OCI-M2 (cell line): Measurements from ENCODE around the gene S100A7A.
"Not testable (repeated sequence)": the region's sequence is repeated elsewhere in the genome, so short reads cannot be mapped to it uniquely, and the experiment has no call there.

ENCODE experiments used
- DNase-seq: peaks from one replicate; lab custom pipeline; 2025; ENCODE audit not compliant: unreplicated experiment; lab: John Stamatoyannopoulos, UW

Gene S100A7A

DNA sequence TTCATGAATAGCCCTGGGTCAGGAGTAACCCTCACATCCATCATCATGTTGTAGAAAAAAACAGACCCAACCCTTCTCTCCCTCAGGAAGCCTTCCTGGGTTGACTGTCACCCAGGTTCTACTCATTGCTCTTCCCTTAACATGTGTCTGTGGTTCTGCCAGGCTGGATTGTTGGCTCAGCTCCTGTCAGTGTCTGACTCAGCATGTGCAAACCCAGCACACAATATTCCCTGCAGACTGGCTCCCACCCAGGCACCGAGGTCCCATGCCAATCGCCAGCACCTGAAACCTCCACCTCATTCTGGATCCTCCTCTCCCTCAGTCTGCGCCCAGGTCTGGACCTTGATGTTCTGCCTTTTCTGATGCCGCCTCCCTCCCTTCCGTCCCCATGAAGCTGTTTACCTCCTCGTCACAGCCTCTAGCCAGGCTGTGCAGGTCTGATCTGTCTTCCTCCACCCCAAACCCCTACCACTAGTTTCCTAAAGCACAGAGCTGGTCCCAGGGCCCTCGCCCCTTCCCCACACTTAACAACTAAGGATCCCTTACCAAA, 21.1 kb upstream of the S100A7A start:
- no peak for DNase-seq

DNA sequence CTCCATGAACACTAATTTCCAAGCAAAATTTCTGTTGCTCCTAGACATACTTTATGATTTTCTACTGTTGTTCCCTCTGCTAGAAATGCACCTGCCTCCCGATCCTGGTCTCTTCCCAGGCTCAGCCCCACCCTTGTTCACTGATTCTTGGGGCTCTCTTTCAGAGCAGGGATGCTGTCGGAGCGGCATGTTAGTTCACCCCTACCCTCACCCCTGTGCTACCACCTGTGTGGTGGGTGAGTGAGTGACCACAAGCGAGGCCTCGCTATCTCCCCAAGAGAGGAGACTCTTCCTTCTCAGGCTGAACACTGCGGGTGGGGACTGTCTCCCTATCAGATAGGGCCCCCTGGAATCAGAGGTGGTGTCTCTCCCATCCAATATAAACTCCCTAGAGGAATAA, 20.5 kb upstream of the S100A7A start:
- DNase-seq: no peak

DNA sequence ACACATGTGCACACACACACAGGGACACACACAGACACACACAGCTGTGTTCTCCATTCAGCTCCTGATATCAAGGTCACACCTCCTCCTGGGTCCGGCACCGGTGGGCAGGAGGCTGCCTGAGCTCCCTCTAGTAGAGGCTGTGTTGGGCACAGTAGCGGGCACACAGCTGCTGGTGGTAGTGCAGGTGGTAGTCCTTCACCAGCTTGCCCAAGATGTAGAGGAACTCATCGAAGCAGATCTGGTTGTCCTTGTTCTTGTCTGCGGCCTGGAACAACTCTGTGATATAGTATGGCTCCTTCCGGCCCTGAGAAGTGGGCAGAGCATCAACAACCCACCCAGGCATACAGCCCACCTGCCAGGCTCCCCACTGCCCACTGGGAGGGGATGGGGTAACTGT, 19.9 kb upstream of the S100A7A start:
- DNase-seq: no peak

DNA sequence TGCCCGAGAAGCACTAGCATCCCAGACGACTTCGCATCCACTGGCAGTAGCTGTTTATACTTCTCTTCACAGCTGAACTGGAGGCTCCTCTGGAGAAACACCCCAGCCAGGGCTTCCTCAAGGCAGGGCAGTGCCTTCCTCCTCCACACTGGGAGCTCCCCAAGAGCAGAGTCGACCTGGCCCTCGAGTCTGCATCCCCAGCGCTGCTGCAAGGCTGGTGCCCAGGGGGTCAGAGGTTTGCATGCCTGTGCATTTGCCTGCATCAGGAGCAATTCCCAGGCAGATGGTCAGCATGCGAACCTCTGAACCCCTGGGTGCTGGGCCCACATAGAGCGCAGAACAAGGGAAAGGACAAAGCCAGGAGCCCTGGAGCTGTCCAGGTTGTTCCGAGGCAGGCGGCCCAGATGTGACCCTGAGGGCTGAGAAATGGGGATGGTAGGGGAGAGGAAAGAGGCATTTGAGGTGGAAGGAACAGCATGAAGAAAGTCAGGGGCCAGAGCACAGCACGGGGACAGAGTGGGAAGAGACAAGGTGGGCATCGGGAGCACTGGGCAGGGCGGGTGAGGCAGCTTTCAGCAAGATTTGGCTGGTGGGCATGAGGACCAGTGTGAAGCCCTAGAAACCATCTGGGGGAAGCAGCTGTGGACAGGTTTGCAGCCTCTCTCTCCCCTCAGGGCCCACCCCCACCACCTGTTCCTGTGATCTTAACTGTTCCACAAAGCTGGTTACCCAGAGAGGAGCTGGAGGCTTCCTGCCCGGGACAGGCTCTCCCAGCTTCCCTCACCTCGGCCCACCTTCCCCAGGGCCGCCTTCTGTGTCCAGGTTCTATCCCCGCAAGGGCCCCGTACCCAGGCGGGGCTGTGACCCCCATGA, 19.0 kb upstream of the S100A7A start:
- DNase-seq: no peak

DNA sequence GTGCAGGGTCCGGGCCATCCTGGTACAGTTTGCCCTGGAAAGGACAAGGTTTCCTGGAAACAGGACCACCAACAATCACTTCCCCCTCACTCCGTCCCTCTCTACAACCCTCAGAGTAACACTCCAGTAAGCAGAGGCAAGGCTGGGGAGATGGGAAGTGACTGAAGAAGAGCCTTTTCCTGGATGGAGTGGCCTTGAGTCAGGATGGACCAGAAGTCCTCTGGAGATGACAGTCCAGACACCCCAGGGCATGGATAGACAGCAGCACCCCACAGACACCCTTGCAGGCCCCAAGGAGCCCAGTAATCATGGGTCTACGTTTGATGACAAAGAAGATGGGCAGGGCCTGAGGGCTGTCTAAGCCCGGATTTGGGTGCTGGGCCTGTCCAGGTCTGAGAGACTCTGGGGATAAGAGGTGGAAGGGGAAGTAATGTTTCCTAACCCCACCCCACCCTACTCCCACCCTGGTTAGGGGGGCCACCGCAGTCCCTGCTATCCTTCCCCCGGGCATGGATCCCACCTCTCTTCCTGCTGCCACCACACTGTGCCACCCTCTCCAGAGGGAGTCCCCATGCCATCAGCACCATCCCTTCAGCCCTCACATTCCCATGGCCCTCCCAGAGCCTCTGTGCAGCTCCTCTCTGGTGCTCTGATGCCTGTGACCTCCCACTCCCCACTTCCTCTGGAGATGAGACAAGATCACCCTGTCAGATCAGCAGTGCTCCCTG, 18.2 kb upstream of the S100A7A start:
- DNase-seq: no peak

DNA sequence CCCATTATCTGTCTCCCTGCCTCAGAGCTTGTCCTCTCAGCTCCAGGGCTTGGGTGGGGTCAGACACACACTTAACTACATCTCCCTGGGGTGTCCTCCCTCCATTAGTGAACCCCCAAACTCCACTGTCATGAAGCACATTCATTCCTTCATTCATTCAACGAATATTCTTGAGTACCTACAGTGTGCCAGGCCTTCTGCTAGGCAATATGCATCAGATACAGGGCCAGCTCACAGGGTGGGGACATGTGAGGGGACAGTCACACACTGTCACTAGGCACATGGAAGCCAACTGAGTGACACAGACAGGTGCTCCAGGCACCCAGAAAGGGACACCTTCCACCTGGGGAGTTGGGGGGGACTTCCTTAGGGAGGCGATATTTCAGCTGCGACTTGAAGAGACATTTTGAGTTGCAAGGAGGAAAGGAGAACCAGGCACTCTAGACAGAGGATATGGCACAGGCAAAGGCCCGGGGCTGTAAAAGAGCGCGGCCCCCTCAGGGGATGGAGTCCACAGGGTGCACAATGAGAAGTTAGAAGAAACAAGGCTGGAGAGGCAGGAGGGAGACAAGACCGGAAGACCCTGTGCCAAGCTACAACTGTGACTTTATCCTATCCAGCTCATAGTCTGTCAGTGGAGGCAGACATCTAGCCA, 16.8 kb upstream of the S100A7A start:
- DNase-seq: no peak

DNA sequence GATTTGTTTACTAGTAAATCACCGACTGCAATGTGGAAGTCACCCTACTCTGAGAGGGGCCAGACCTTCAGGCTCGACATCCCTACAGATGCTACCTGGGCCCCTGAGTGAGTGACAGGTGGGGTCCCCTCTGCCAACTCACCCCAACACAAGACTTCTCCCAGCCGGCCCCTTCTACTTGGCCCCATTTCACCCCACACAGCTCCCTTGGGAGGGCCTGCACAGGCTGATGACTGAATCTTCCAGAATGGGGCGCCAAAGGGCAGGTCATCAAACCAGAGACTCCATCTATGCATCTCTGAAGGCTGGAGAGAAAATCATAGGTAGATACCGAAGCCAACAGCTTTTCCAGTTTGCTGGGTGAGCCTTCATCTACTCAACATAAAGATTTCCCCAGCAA, 16.1 kb upstream of the S100A7A start:
- DNase-seq: no peak

DNA sequence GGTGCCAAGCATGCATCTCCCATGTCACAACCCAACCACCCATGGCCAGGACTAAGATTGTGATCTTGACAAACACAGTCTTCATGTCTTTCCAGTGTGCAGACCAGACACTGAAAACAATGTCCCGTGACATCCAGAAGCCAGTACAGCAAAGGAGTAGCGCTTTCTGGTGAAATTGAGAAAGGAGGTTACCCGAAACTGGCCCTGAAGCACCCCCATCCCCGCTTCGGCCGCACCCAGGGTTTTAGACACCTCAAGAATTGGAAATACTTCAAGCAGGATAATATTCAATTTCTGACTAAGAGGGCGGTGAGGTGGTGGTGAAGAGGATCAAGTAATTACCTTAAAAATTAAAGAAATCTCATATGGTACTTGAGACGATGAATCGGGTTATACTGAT, 14.9 kb upstream of the S100A7A start:
- DNase-seq: no peak

DNA sequence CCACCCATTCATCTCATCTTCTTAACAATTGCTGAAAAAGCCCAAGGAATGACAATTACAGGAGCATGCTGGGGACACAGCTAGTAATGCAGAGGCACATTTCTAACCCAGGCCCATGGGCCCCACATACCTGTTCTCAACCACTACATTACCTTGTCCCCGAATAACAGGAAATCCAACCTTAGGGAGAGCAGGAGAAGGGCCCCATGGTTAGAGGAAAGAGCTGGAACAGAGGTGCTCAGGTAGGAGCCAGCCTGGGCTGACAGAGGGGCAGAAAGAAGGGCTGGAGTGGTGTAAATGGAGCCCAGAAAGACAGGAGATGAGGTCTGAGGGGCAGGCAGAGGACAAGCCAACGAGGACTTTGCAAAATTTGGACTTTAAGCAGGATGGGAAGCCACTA, 14.1 kb upstream of the S100A7A start:
- no peak for DNase-seq

DNA sequence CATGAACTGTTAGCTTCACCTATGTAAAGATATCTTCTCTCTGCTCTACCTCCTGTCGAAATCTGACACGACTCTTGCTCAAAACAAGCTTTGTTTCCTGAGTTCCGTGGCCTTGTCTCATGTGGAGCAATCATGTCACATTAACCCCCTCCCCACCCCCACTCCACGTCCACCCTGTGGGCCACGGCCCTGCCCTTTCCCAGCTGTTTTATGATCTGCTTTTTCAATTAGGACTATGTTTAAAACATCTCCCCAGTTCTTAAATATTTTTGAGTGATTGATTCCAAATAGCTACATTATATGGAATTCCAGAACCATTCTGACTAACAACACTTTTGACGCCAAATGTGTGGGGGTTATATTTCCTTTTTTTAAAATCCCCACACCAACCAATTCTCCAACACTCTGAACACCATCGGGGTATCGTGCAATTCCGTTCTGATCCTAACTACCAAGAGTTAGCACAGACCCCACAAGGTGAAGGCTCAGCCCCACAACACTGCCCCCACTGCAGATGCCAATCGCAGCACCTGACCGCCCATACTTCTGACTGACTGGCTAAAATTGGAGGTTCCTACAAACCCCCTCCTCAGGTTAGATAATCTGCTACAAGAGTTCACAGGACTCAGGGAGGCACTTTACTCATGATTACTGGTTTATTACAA, 12.8 kb upstream of the S100A7A start:
- DNase-seq: no peak

DNA sequence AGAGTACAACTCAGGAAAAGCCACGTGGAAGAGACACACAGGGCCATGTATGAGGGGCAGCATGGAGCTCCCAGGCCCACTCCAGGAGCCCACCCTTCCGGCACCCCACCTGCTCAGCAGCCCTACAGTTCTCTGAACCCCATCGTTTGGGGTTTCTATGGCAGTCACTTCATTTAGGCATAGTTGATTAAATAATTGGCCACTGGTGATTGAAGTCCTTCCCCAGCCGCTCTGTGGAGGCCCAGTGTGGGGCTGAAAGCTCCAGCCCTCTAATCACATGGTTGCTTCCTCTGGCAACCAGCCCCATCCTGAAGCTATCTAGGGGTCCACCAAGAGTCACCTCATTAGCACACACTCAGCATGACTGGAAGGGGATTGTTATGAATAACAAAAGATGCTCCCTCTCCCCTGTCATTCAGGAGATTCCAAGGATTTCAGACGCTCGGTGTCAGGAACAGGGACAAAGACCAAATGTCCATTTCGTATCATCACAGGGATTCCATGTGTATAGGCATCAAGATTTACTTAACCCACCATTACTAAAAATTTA, 12.2 kb upstream of the S100A7A start:
- DNase-seq: no peak

DNA sequence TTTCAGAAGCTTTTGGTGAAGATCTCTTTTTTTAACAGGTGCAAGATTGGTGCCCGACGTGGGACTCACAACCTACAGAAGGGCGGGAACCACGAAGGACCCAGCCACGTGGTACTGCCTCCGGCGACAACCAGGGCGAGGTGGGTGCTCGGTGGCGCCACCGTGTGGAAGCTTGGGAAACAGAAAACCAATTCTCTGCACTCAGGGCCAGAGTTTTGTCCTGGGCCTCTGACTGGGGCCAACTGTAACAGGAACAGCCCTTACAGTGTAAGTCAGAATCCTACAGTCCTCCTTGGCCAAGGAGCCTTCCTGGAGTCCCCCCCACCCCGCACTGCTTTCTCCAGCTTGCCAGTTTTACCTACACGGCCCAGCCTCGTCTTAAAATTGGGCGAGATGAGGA, 11.6 kb upstream of the S100A7A start:
- no peak for DNase-seq

DNA sequence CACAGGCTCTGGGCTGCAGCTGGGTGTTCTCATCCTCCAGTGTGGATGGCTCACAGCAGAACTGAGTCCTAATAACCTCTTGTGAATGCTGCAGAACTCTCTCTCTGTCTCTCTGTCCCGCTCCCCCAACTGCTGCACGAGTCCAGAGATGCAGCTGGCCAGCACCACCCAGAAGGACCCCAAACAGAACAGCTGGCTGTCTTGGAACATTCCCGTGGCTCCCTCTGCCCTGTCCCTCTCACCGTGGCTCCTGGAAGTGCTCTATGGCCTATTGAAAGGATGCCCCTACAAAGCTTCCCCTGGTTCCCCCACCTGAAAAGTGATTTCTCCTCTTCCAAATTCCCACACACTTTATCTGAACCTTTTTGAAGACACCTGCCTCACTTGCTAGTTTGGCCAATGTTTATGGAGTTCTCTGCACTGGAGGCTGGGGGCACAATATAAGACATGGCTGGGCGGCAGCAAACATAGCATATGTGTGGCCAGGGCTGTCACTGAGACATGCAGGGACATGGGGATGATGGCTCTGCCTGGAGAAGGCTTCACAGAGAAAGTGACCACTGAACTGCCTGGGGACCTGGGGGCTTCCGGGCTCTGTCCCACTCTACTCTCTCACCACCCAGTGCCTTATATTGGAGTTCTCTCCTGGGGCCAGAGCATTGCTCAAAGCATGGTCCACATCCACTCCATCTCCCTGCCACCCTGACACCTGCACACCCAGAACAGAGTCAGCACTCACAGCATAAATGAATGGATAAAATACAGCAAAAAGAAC, 10.3 kb upstream of the S100A7A start:
- DNase-seq: not testable (repeated sequence)

DNA sequence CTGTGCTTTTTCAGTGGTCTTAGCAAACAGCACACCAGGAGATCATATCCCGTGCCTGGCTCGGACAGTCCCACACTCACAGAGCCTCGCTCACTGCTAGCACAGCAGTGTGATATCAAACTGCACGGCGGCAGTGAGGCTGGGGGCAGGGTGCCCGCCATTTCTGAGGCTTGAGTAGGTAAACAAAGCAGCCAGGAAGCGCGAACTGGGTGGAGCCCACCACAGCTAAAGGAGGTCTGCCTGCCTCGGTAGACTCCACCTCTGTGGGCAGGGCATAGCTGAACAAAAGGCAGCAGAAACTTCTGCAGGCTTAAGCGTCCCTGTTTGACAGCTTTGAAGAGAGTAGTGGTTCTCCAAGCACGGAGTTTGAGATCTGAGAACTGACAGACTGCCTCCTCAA, 9.0 kb upstream of the S100A7A start:
- not testable (repeated sequence) for DNase-seq

DNA sequence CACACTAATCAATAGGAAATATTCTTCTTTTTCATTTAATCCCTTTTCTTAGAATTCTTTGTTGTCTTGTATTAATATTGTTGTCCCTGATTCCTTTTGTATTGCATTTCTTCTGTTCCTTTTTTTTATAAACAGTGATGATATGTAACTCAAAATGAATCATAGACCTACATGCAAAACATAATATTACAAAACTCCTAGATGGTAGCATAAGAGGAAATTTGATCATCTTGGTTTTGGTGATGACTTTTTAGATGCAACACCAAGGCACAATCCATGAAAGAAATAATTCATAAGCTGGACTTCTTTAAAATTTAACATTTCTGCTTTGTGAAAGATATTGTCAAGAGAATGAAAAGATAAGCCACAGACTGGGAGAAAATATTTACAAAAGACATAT, 2.4 kb upstream of the S100A7A start:
- not testable (repeated sequence) for DNase-seq

DNA sequence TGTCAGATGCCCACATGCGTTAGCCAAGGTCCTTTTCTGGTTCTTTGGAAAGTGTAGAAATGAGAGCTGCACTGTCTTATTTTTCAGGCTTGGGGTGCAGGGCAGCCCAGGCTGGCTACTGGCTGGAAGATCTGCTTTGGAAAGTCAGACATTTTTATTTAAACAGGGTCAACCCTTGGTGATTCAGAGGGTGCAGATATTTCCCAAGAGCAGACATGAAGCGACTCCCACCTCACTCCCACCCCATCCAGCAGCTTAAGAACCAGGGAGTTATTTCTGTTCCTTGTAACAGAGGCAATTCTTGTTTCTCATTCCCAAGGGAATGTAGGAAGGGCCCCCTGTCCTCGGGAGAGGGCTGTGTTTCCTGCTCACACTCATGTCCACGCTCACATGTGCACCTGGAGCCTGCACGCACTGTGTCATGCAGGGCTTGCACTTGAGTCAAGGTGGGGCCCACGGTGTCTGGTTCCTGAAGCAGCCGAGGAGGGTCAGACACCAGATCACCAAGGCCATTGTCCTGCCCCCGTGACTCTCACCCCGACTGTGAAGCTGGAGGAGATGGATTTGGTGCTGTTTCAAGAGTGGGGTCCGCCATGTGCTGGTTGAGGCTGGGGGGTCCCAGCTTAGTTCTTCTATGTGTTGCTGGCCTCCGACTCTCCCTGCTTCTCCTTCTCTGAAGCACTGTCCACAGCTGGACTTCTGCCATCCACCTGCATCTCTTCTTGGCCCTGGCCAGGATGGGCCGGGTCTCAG, 992 bp downstream of the S100A7A start:
- DNase-seq: no peak

DNA sequence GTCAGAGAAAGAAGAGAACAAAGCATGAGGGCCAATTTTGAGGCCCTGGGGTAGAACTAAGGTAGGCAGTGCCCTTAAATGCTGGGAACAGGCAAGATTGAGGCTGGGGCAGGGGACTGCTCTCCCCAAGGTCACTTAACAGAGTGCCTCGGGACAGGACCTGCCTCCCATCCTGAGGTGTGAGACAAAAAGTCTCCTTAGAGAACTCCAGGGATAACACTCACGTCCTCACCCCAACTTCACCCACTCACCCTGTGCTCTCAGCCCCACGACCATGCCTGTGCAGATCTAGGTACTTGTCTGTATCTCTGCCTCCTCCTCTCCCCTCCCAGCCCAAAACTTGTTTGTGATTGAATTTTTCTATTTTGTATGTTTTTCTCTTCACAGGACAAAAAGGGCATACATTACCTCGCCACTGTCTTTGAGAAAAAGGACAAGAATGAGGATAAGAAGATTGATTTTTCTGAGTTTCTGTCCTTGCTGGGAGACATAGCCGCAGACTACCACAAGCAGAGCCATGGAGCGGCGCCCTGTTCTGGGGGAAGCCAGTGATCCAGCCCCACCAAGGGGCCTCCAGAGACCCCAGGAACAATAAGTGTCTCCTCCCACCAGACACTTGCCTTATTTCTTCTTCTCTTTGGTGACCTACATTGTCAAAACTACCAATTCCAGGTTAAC, 2.6 kb downstream of the S100A7A start:
- DNase-seq: not testable (repeated sequence)

DNA sequence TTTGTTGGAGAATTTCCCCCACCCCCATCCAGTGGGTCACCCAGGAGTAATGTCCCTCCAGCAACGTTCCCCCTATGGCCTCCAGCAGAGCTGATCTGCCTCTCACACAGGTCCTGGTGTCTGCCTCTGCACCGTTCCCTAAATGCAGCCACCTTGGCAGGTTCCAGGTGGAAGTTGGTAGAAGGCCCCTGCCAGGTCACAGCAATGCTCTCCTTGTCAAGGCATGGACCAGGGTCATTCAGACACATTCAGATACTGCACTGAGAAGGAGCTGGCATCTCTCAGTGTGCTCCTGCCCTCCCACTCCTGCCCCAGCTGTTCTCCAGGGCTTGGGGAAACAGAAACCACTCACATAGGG, 3.1 kb downstream of the S100A7A start:
- DNase-seq: not testable (repeated sequence)

DNA sequence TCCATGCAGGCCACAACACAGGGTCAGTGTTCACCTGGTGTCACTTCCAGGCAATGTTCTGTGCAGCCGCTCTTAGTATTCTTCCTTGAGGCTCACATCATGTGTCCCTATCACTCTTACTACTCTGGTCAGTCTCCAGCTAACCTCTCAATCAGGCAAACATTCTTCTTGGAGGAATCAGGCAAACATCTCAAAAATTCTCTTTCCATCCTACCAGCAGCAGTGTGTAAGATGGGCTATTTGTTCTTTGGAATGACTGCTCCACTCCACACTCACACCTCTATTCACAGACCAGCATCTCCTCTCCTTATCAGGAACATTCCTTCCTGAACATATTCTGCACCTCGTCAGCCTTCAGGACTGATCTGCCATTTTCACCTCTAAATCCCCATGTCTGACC, 4.0 kb downstream of the S100A7A start:
- no peak for DNase-seq
